ENCODE measurements around the gene FYN. TPM values are rescaled to one million over a fixed set of nuclear protein-coding genes. Genes with fewer than 3 reads are reported as not detected.

FYN gene
- total and polyA plus RNA-seq, 2 of the 8 experiments (the other 6 are each of a cell fraction or from before 2014, with no cell fraction given) = 46.8 to 97.2 TPM

- no peak overlapping the region for H4K91ac ChIP-seq (replicated peaks; ENCODE audit: insufficient read length, low read length)
- H3K4me3 ChIP-seq (ENCODE audit: extremely low read depth in 1 of 4, insufficient read depth in 2 of 4, low read depth in 3 of 4, low read length in 4 of 4) = no peak overlapping the region
- H3K56ac ChIP-seq (replicated peaks; ENCODE audit: insufficient read length, low read depth, low read length) = no peak overlapping the region
- no peaks in the 10 kb centered on the region; the same call in 1 of the 2 replicates for H3K79me1 ChIP-seq (ENCODE audit: low read depth, low read length)
- no peak overlapping the region for H2AFZ ChIP-seq (ENCODE audit: low read length)
- no peak overlapping the region for H2BK12ac ChIP-seq (ENCODE audit: low read depth, low read length)
- H3K27me3 ChIP-seq (replicated peaks in 1 of 4; ENCODE audit: control insufficient read depth in 3 of 4, extremely low read depth in 1 of 4, insufficient read depth in 3 of 4, low read length in 3 of 4) = no peaks in the 10 kb centered on the region
- H3K9ac ChIP-seq (replicated peaks in 1 of 4; ENCODE audit: extremely low read depth in 1 of 4, low read depth in 3 of 4, low read length in 3 of 4) = no peak overlapping the region
- DNase-seq (ENCODE audit: low read depth in 1 of 2, low spot score in 2 of 2) (no peak), FAIRE-seq (no peak)
- no peak overlapping the region for H3K4ac ChIP-seq (replicated peaks; ENCODE audit: insufficient read length, low read depth, low read length)
- no peak overlapping the region for H2BK15ac ChIP-seq (ENCODE audit: low read length)
- no peak overlapping the region for H3K4me2 ChIP-seq (ENCODE audit: insufficient read depth in 1 of 2, low read depth in 2 of 2, low read length in 2 of 2)
- peaks cover 0 to 2% of the 10 kb centered on the region in 2 experiments for H4K20me1 ChIP-seq (replicated peaks in 1 of 2; ENCODE audit: control insufficient read depth in 1 of 2, insufficient read depth in 2 of 2, low read length in 2 of 2)
- no peak overlapping the region for H3K14ac ChIP-seq (ENCODE audit: insufficient read length)
- ChIA-PET CTCF (ENCODE audit: partially characterized antibody) (no interaction called here), POLR2A (ENCODE audit: partially characterized antibody) (no interaction called here)
- no peak overlapping the region for H3K23ac ChIP-seq (ENCODE audit: insufficient read length)
- no peaks in the 10 kb centered on the region for H3K36me3 ChIP-seq (ENCODE audit: control insufficient read depth in 2 of 4, insufficient read depth in 4 of 4, low read length in 3 of 4)
- no peaks in the 10 kb centered on the region for H3K9me3 ChIP-seq (ENCODE audit: insufficient read depth in 2 of 2, low read depth in 1 of 2, low read length in 1 of 2)
- WGBS, 2 experiments (ENCODE audit: extremely low coverage in 1 of 2, insufficient coverage in 1 of 2, insufficient read length in 1 of 2, insufficient replicate concordance in 2 of 2, low coverage in 1 of 2, low lambda C conversion rate in 2 of 2, missing lambda C conversion rate in 1 of 2) = 86% methylated on average over 2 of the region's 2 CpGs; no CpG with 5 or more reads in 1 of the 2 experiments
- no peak overlapping the region for H4K5ac ChIP-seq (ENCODE audit: insufficient read length, low read depth, low read length)
- H2AK5ac ChIP-seq (ENCODE audit: low read depth, low read length) = no peak overlapping the region
- no peak overlapping the region for H2BK120ac ChIP-seq (replicated peaks; ENCODE audit: low read depth, low read length)
- H3K79me2 ChIP-seq (ENCODE audit: control insufficient read depth in 1 of 2, insufficient read depth in 2 of 2, low read length in 2 of 2) = peaks cover 0 to 7% of the 10 kb centered on the region in 2 experiments; a peak in 2 of 4 replicates
- no peaks in the 10 kb centered on the region for H3K23me2 ChIP-seq (ENCODE audit: low read depth, low read length)
- no peak overlapping the region for H4K8ac ChIP-seq (ENCODE audit: extremely low read depth, insufficient read depth, low read length)
- H3K4me1 ChIP-seq (replicated peaks in 1 of 4; ENCODE audit: control insufficient read depth in 3 of 4, insufficient read depth in 4 of 4, low read length in 3 of 4) = peaks cover 0 to 15% (median 10%) of the 10 kb centered on the region in 4 experiments; a peak in 5 of 7 replicates
- H3K27ac ChIP-seq (ENCODE audit: low read depth, low read length) = no peak overlapping the region
- H2BK5ac ChIP-seq (ENCODE audit: low read depth, low read length) = no peak overlapping the region
- H2BK20ac ChIP-seq (ENCODE audit: low read length) = no peak overlapping the region
- no peak overlapping the region for H3K18ac ChIP-seq (ENCODE audit: extremely low read depth, low read length)
- no peak for TF ChIP-seq POU5F1 (IDR thresholded peaks at IDR 0.05; ENCODE audit: low read depth, low read length)
- no peak for TF ChIP-seq GABPA (IDR thresholded peaks at IDR 0.05; ENCODE audit: borderline replicate concordance, insufficient read depth, low read length)
- TF ChIP-seq KDM5A (IDR thresholded peaks at IDR 0.05; ENCODE audit: low read length) = no peak
- no peak for TF ChIP-seq SAP30 (IDR thresholded peaks at IDR 0.05; ENCODE audit: insufficient read depth, insufficient replicate concordance, low read length)
- no peak for TF ChIP-seq GTF2F1 (IDR thresholded peaks at IDR 0.05; ENCODE audit: borderline replicate concordance, low read depth, low read length)
- TF ChIP-seq HDAC6 (IDR thresholded peaks at IDR 0.05; ENCODE audit: low read depth, low read length) = no peak
- TF ChIP-seq RNF2 (IDR thresholded peaks at IDR 0.05; ENCODE audit: borderline replicate concordance, low read depth, low read length, missing control alignments, poor library complexity, severe bottlenecking) = no peak
- TF ChIP-seq EP300 (IDR thresholded peaks at IDR 0.05; ENCODE audit: borderline replicate concordance in 1 of 2, low read depth in 2 of 2, low read length in 2 of 2) = no peak
- no peak for TF ChIP-seq SRF (IDR thresholded peaks at IDR 0.05; ENCODE audit: low read depth, low read length)
- no peak for TF ChIP-seq CTCF (IDR thresholded peaks at IDR 0.05; ENCODE audit: control extremely low read depth in 1 of 3, insufficient read depth in 1 of 3, low read depth in 1 of 3, low read length in 3 of 3)
- TF ChIP-seq ASH2L (IDR thresholded peaks at IDR 0.05; ENCODE audit: low read length) = no peak
These were observed 77.7 kb downstream of the FYN start for GRCh38 chr6:111795558-111795957.
